GM19397 (cell line): ENCODE measurements around the gene TTC13.

Experiments
- ATAC-seq: cut with Tn5 transposase; IDR thresholded peaks from one replicate; pipeline ENCODE4 v1.9.1; 2021; ENCODE audit warnings: mild to moderate bottlenecking, moderate library complexity; ENCODE audit not compliant: unreplicated experiment

TTC13 gene

GRCh38 chr1:230957580-230957989 lies 21.1 kb downstream of the TTC13 start:
- peak; percentile 73 for ATAC-seq

GRCh38 chr1:230950404-230950803 lies 28.3 kb downstream of the TTC13 start:
- ATAC-seq = no peak

- no peak for ATAC-seq
These were observed 29.8 kb downstream of the TTC13 start for GRCh38 chr1:230948903-230949302.

GRCh38 chr1:230948301-230948700 lies 30.4 kb downstream of the TTC13 start:
- ATAC-seq = no peak

- ATAC-seq = no peak
These were observed 35.5 kb downstream of the TTC13 start for GRCh38 chr1:230943048-230943593.

GRCh38 chr1:230940848-230941247 lies 37.8 kb downstream of the TTC13 start:
- ATAC-seq = no peak

GRCh38 chr1:230939806-230940489 lies 38.7 kb downstream of the TTC13 start:
- no peak for ATAC-seq

GRCh38 chr1:230938924-230939368 lies 39.7 kb downstream of the TTC13 start:
- no peak for ATAC-seq

GRCh38 chr1:230937371-230937770 lies 41.3 kb downstream of the TTC13 start:
- no peak for ATAC-seq

GRCh38 chr1:230936475-230936874 lies 42.2 kb downstream of the TTC13 start:
- ATAC-seq = no peak

GRCh38 chr1:230935852-230936251 lies 42.8 kb downstream of the TTC13 start:
- ATAC-seq = no peak

- no peak for ATAC-seq
These were observed 47.7 kb downstream of the TTC13 start for GRCh38 chr1:230930986-230931385.

GRCh38 chr1:230926182-230926581 lies 52.5 kb downstream of the TTC13 start:
- no peak for ATAC-seq

GRCh38 chr1:230925608-230926007 lies 53.1 kb downstream of the TTC13 start:
- ATAC-seq = no peak

GRCh38 chr1:230923176-230923575 lies 55.5 kb downstream of the TTC13 start:
- no peak for ATAC-seq

GRCh38 chr1:230922620-230923019 lies 56.0 kb downstream of the TTC13 start:
- no peak for ATAC-seq

- ATAC-seq = no peak
These were observed 59.5 kb downstream of the TTC13 start for GRCh38 chr1:230919207-230919606.

GRCh38 chr1:230917284-230918135 lies 61.2 kb downstream of the TTC13 start:
- no peak for ATAC-seq

- no peak for ATAC-seq
These were observed 61.9 kb downstream of the TTC13 start for GRCh38 chr1:230916587-230917283.

- ATAC-seq = no peak
These were observed 63.6 kb downstream of the TTC13 start for GRCh38 chr1:230915078-230915477.

GRCh38 chr1:230913496-230913895 lies 65.2 kb downstream of the TTC13 start:
- ATAC-seq = no peak
